Right cardiac atrium (tissue), 5 donors: ENCODE measurements around the gene STX8. TPM values are rescaled to one million over a fixed set of nuclear protein-coding genes. Genes with fewer than 3 reads are reported as not detected.

Experiments used
- ATAC-seq, 2 donors: fragments of 200-7000 bp; cut with Tn5 transposase; one replicate each; pipeline versions ENCODE4 v1.8.0 to v1.9.1; 2020; ENCODE audit warnings: moderate library complexity in 2 of 2, mild to moderate bottlenecking in 1 of 2
- DNase-seq, 3 donors: peaks; one replicate each; pipeline ENCODE4 v3.0.0-alpha.2; 2020
- H3K27ac ChIP-seq: one replicate; pipeline ENCODE4 v1.5.1; 2013; ENCODE audit warnings: mild to moderate bottlenecking, low read length, control low read depth, moderate library complexity
- H3K27me3 ChIP-seq: one replicate; pipeline ENCODE4 v1.6.1; 2013; ENCODE audit not compliant: control insufficient read depth, insufficient read depth
- H3K4me1 ChIP-seq: one replicate; pipeline ENCODE4 v1.6.1; 2013; ENCODE audit warnings: low read length; ENCODE audit not compliant: control insufficient read depth, insufficient read depth
- H3K4me3 ChIP-seq: one replicate; pipeline ENCODE4 v1.5.1; 2013; ENCODE audit warnings: low read length, control low read depth
- H3K9me3 ChIP-seq: one replicate; pipeline ENCODE4 v1.6.1; 2013; ENCODE audit warnings: low read length; ENCODE audit not compliant: control insufficient read depth
- WGBS: extraction: QIAGEN DNeasy Blood & Tissue Kit; methylation state at CpG from one replicate; pipeline ENCODE4 v1.1.7; 2013; 5-methylcytosine and 5-hydroxymethylcytosine counted together
- intact Hi-C, 4 donors: fragments of 100-400 bp; cut with DNase I; formaldehyde crosslinking; loops; one replicate each; pipeline versions ENCODE4 v1.11.0 to v1.14.0; 2022 to 2023
- polyA plus RNA-seq: library from polyadenylated mRNA; stranded (reverse); fragments of 200-250 nt; gene quantifications from one replicate; pipeline ENCODE4 v1.2.3, GENCODE V29; 2013
- total RNA-seq, 4 donors: library from RNA; stranded (reverse); fragmentation: NEBNext Ultra II Directional; extraction: Animal tissue kit (Norgen Biotek cat#: 25700); gene quantifications; one replicate each; pipeline ENCODE4 v1.2.1, GENCODE V29; 2021
- donor health status: healthy with polysubstance abuse.
- donor health status: DM: no; HTN: yes; CAD: no.
- donor health status: DM: no; HTN: no; CAD: no.
- donor health status: DM: no; HTN: yes; CAD: no; lungs with severe emphysema.
- donor health status: DM: yes; HTN: yes; CAD: no.

Gene STX8
- total and polyA plus RNA-seq, 5 donors = 54.4 to 68.3 (median 61.9) TPM

DNA sequence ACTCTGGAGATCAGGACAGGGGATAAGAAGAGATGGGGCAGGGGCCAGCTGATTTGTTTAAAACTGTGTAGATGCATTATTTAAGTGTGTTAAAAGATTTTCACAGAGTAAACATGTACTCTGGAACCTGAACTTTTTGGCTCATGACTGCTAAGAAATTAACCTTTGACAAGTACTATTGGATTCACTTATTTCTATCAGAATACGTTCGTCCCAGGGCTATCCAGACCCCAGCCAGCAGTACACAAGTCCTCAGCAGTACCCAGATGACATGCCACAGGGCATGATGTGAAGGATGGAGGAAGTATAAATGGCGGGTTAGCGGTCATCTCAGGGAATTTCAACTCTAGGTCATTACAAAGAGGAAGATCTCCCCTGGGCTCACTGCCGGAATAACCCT lies 253.7 kb downstream of the STX8 start:
- DNase-seq (no peak), ATAC-seq (no peak)
- 86% methylated on average over 5 of the region's 5 CpGs for WGBS
- Histone ChIP-seq H3K27ac (no peak overlapping the region), H3K4me3 (no peak overlapping the region), H3K27me3 (no peaks in the 10 kb centered on the region), H3K4me1 (no peaks in the 10 kb centered on the region), H3K9me3 (no peaks in the 10 kb centered on the region)
- intact Hi-C loops = no loop called here

DNA sequence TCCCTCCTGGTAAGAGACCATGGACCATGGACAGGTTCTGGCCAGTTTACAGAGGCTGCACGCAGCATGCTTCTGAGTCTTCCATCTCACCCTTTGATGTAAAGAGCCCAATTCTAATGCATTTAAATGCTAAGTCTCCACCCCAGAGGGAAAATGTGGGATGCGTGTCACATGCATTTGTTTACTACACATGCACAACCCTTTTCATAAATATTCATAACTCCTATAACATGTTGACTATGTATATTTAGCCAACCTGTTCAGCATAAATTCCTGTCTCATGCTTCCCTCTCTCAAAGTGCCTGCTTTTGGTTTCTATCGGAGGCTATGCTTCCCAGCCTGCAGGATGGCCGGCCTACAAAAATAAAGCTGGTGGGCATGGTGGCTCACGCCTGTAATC lies 260.3 kb downstream of the STX8 start:
- no peaks in the 10 kb centered on the region for H3K4me1 ChIP-seq
- DNase-seq (no peak), ATAC-seq (no peak)
- intact Hi-C loops = no loop called here
- H3K9me3 ChIP-seq = no peaks in the 10 kb centered on the region
- H3K27me3 ChIP-seq = no peaks in the 10 kb centered on the region
- H3K27ac ChIP-seq = no peak overlapping the region
- 99% methylated on average over 5 of the region's 5 CpGs for WGBS
- no peak overlapping the region for H3K4me3 ChIP-seq

DNA sequence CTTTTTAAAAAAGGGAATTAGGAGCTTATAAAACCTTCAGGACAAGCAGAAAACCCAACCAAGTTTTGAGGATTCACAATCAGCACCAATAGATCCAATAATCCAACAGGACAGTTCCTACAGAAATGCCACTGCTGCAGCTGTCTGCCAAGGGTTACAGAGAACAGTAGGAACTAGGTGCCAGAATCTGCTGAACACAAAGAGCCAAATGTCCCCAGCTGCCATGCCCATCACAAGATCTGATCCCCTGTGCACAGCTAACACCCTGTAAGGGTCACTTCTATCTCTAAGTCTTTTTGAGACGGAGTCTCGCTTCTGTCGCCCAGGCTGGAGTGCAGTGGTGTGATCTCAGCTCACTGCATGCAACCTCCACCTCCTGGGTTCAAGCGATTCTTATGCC lies 262.3 kb downstream of the STX8 start:
- 90% methylated on average over 4 of the region's 4 CpGs for WGBS
- no peak overlapping the region for H3K27ac ChIP-seq
- no peaks in the 10 kb centered on the region for H3K4me1 ChIP-seq
- no peak for ATAC-seq
- H3K9me3 ChIP-seq = no peaks in the 10 kb centered on the region
- H3K27me3 ChIP-seq = no peaks in the 10 kb centered on the region
- no peak overlapping the region for H3K4me3 ChIP-seq
- no peak for DNase-seq
- intact Hi-C loops = no loop called here

DNA sequence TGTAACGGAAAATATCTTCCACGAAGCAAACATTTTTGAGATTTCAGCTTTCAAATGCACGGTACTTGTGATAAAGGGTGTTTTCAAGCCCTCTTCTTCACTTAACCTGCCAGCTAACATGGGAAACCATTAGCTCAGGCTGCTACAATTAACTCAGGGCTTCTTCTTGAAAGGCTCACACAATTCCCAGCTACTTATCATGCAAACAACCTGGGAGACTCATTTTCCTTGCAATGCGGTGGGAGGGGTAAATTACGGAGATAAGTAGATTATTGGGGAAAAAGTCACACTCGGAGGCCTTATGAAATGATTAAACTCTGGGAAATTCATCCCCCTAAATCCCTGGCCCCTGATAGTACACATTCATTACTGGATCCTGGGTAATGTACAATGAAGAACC lies 266.4 kb downstream of the STX8 start:
- DNase-seq = no peak
- H3K4me3 ChIP-seq = no peak overlapping the region
- intact Hi-C loops = no loop called here
- no peaks in the 10 kb centered on the region for H3K9me3 ChIP-seq
- H3K27me3 ChIP-seq = no peaks in the 10 kb centered on the region
- WGBS = 67% methylated on average over 6 of the region's 6 CpGs
- no peak for ATAC-seq
- H3K4me1 ChIP-seq = no peaks in the 10 kb centered on the region
- H3K27ac ChIP-seq = no peak overlapping the region

DNA sequence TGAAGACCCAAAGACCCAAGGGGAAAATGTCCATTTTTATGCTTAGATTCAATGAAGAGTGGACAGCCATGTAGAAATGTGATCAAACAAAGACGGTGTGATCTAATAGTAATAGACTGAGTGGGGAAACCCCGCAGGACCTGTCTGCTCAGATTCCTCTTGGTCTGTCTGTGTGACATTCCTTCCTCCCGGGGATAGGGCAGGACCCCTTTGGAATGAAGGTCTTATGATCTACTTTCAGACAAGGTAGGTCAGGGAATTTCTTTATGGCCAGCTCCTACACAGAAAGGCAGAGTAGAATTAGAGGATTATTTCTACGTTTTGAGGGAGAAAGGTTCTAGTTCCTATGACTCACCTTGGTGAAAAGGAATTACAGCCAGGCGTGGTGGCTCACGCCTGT lies 267.6 kb downstream of the STX8 start:
- no peak overlapping the region for H3K4me3 ChIP-seq
- ATAC-seq (no peak), DNase-seq (no peak)
- intact Hi-C loops = no loop called here
- H3K27ac ChIP-seq = no peak overlapping the region
- H3K4me1 ChIP-seq = no peaks in the 10 kb centered on the region
- no peaks in the 10 kb centered on the region for H3K9me3 ChIP-seq
- 93% methylated on average over 6 of the region's 6 CpGs for WGBS
- H3K27me3 ChIP-seq = no peaks in the 10 kb centered on the region

DNA sequence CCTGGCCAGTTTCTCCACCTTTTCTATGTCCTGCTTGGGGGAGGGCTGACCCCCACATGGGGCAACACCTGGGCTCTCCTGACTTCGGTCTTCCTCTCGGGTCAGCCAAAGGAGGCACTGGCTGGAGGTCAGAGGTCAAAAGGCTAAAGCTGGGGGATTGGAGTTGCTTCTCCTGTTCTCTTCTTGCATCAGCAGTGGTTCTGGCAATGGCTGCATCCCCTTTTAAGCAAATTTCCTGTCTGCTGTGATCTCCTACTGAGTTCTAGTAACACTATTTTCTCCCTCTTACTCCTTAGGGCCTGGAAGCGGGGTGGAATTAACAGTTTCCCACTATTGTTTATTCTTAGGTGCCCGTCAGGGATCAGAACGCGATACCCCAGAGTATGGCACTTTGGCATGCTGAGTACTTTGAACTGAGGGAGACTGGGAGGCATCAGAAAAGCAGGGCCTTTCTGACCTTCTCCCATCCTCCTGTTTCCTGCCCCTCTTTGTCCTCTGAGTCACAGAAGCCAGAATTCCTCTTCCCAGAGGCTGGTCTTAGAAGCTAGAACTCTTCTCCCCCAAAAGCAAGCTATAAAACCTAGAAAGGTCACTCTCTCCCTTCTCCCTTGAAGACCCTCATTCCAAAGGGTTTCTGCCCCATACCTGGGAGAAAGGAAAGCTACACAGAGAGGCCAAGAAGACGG lies 268.2 kb downstream of the STX8 start:
- H3K4me3 ChIP-seq = no peak overlapping the region
- H3K4me1 ChIP-seq = no peaks in the 10 kb centered on the region
- H3K27ac ChIP-seq = no peak overlapping the region
- DNase-seq = no peak
- H3K27me3 ChIP-seq = no peaks in the 10 kb centered on the region
- ATAC-seq = peak in 1 of 2 donors; percentile 59
- no peaks in the 10 kb centered on the region for H3K9me3 ChIP-seq
- 72% methylated on average over 7 of the region's 7 CpGs for WGBS
- intact Hi-C loops = no loop called here

DNA sequence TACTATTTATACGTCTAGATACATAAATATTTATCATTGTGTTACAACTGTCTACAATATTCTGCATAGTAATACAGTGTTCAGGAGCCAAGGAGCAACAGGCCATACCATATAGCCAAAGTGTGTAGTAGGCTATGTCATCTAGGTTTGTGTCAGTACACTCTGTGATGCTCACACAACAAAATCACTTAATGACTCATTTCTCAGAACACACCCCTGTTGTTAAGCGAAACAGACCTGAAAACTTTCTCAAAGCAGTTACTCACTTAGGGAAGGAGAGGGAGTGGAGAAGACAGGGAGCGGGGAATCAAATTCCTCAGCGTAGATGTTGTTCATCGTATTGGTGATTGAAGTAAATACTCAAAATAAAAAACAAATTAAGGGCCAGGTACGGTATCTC lies 269.5 kb downstream of the STX8 start:
- no peaks in the 10 kb centered on the region for H3K9me3 ChIP-seq
- no peak overlapping the region for H3K4me3 ChIP-seq
- H3K27ac ChIP-seq = no peak overlapping the region
- WGBS = 88% methylated on average over 6 of the region's 6 CpGs
- no peaks in the 10 kb centered on the region for H3K4me1 ChIP-seq
- DNase-seq (no peak), ATAC-seq (no peak)
- intact Hi-C loops = no loop called here
- H3K27me3 ChIP-seq = no peaks in the 10 kb centered on the region

DNA sequence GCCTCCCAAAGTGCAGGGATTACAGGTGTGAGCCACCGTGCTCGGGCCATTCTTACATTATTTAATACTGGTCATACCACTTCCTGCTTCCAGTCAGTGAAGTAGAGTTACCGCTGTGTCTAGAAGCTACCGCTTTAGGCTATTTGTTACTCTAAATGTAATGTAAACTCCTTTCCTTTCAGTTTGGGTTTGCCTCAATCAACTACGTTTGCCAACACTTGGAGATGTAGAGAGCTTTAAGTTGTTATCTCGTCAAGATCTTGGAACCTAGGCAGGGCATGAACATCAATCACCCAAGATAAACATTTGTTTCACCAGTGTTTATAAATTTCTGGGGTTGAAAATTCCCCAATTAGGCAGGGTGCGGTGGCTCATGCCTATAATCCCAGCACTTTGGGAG lies 275.9 kb downstream of the STX8 start:
- no peak overlapping the region for H3K4me3 ChIP-seq
- no peak overlapping the region for H3K27ac ChIP-seq
- no peaks in the 10 kb centered on the region for H3K4me1 ChIP-seq
- ATAC-seq (no peak), DNase-seq (no peak)
- H3K9me3 ChIP-seq = no peaks in the 10 kb centered on the region
- intact Hi-C loops = loop anchor here in 2 of 4 donors (10.0 kb wide), 2 partner anchors 225 to 305 kb away; no protein-coding TSS in a partner anchor
- 93% methylated on average over 7 of the region's 7 CpGs for WGBS
- H3K27me3 ChIP-seq = no peaks in the 10 kb centered on the region

DNA sequence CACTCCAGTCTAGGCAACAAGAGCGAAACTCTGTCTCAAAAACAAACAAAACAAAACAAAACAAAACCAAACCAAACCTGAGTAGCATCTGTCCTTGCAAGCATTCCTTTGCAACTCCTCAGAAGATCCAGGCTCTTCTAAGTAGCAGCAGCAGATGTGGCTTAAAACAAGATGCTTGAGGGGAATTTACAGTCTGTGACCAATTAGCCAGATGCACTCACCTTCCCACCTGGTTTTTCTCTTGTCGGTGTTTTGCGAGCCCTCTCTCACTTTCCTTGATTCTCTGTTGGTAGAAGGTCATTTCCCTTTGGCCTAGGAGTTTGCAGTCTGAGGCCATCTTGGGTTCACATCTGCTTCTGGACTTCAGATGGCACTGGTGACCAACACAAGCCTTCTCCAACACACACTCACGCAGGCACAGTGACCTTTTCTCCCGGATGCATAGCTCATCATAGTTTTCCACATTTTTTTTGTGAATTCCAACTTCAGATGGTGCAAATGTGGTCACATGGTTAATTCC lies 276.8 kb downstream of the STX8 start:
- H3K9me3 ChIP-seq = no peaks in the 10 kb centered on the region
- DNase-seq (no peak), ATAC-seq (no peak)
- intact Hi-C loops = loop anchor here in 2 of 4 donors (10.0 kb wide), 2 partner anchors 226 to 304 kb away; no protein-coding TSS in a partner anchor
- no peak overlapping the region for H3K27ac ChIP-seq
- 80% methylated on average over 5 of the region's 5 CpGs for whole genome bisulfite sequencing
- H3K4me1 ChIP-seq = no peaks in the 10 kb centered on the region
- H3K27me3 ChIP-seq = no peaks in the 10 kb centered on the region
- no peak overlapping the region for H3K4me3 ChIP-seq

DNA sequence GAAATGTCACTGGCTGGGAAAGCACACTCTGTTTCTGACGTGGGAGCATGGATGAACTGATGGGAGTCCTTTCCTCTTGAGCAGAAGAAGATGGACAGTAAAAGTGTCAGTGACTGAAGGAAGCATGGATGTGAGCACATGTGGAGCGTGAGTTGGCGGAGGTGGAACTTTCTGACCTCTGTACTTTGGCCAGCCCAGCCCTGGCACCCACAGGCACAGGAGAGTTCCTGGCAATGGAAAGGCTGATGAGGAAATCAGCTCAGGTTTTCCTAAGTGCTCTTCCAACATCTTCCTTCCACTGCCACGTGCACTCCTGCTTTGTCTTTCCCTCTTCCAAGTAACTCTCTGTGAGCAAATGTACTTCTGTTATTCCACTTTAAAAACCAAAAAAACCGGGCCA lies 277.5 kb downstream of the STX8 start:
- H3K27ac ChIP-seq = no peak overlapping the region
- ATAC-seq = no peak
- DNase-seq = no peak
- H3K4me1 ChIP-seq = no peaks in the 10 kb centered on the region
- intact Hi-C loops = loop anchor here in 2 of 4 donors (10.0 kb wide), 2 partner anchors 227 to 303 kb away; no protein-coding TSS in a partner anchor
- H3K9me3 ChIP-seq = no peaks in the 10 kb centered on the region
- H3K4me3 ChIP-seq = no peak overlapping the region
- H3K27me3 ChIP-seq = no peaks in the 10 kb centered on the region
- WGBS = 79% methylated on average over 5 of the region's 5 CpGs

DNA sequence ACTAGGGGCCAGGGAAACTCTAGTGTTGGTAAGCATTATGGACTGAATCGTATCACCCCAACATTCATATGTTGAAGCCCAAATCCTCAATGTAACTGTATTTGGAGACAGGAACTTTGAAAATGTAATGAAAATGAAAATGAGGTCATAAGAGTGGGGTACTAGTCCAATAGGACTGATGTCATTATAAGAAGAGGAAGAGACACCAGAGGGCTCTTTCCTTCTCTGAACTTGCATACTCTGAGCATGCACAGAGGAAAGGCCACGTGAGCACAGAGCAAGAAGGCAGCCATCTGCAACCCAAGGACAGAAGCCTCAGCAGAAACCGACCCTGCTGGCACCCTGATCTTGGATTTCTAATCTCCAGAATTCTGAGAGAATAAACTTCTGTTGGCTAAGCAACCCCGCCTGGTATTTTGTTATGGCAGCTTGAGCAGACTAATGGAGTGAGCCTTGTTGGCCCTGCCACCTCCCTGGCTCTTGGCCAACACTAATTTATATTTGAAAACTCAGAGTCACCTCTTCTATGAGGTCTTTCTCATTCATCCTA lies 280.9 kb downstream of the STX8 start:
- no peak for ATAC-seq
- H3K9me3 ChIP-seq = no peaks in the 10 kb centered on the region
- H3K27ac ChIP-seq = no peak overlapping the region
- DNase-seq = no peak
- no peaks in the 10 kb centered on the region for H3K27me3 ChIP-seq
- H3K4me1 ChIP-seq = peaks cover 3% of the 10 kb centered on the region
- intact Hi-C loops = loop anchor here in 2 of 4 donors (5.0 to 10.0 kb wide), 3 partner anchors 230 to 302 kb away; no protein-coding TSS in a partner anchor
- H3K4me3 ChIP-seq = no peak overlapping the region
- 96% methylated on average over 4 of the region's 4 CpGs for WGBS
